Caco-2 (cell line): ENCODE data around the gene TNFSF4. TPM values are rescaled to one million over a fixed set of nuclear protein-coding genes. Genes with fewer than 3 reads are reported as not detected.

Experiments used
- BruUV-seq: library from RNA; stranded (reverse); fragments of 400-500 nt; replicated peaks from 2 replicates; lab custom pipeline; 2021; lab: Mats Ljungman, UMichigan
- CTCF ChIA-PET: fragments of 300-600 bp; sonication (Branson Sonifier 250); formaldehyde crosslinking; loops from one replicate; lab custom pipeline; 2022; ENCODE audit warnings: antibody characterized with exemption; lab: Charles Lee
- POLR2A ChIA-PET: fragments of 300-600 bp; sonication (Branson Sonifier 250); formaldehyde crosslinking; loops from one replicate; lab custom pipeline; 2022; ENCODE audit warnings: antibody characterized with exemption; lab: Charles Lee
- DNase-seq, 2 experiments: peaks; one replicate each; pipeline versions ENCODE4 v3.0.0 to v3.0.0-alpha.2; 2020 to 2022
- H3K27me3 ChIP-seq: replicated peaks from 2 replicates; pipeline ENCODE4 v1.6.0; 2011; ENCODE audit warnings: low read length; ENCODE audit not compliant: control insufficient read depth, insufficient read depth
- H3K36me3 ChIP-seq: 2 replicates; pipeline ENCODE4 v1.5.1; 2011; ENCODE audit warnings: low read length; ENCODE audit not compliant: control insufficient read depth, insufficient read depth
- H3K4me1 ChIP-seq: fragments of 250-450 bp; sonication (Bioruptor Pico); 2 replicates; pipeline ENCODE4 v1.5.1; 2020; ENCODE audit warnings: mild to moderate bottlenecking
- H3K4me3 ChIP-seq: 2 replicates; pipeline ENCODE4 v1.5.1; 2011; ENCODE audit warnings: low read depth, mild to moderate bottlenecking, control low read depth, low read length
- H3K9me3 ChIP-seq: fragments of 250-450 bp; sonication (Bioruptor Pico); 2 replicates; pipeline ENCODE4 v1.5.1; 2020; ENCODE audit warnings: mild to moderate bottlenecking, moderate library complexity
- H3K27ac Mint-ChIP-seq: one replicate; pipeline ENCODE4 v1.8.0; 2022; ENCODE audit warnings: mixed read lengths; ENCODE audit not compliant: unreplicated experiment
- H3K27me3 Mint-ChIP-seq: one replicate; pipeline ENCODE4 v1.8.0; 2022; ENCODE audit warnings: mixed read lengths; ENCODE audit not compliant: insufficient read depth, unreplicated experiment
- H3K36me3 Mint-ChIP-seq: one replicate; pipeline ENCODE4 v1.8.0; 2022; ENCODE audit warnings: mild to moderate bottlenecking, mixed read lengths; ENCODE audit not compliant: insufficient read depth, unreplicated experiment
- H3K4me1 Mint-ChIP-seq: one replicate; pipeline ENCODE4 v1.8.0; 2022; ENCODE audit warnings: low read depth, mixed read lengths; ENCODE audit not compliant: unreplicated experiment
- H3K4me3 Mint-ChIP-seq: one replicate; pipeline ENCODE4 v1.8.0; 2022; ENCODE audit warnings: mild to moderate bottlenecking, moderate library complexity, mixed read lengths; ENCODE audit not compliant: unreplicated experiment
- H3K9me3 Mint-ChIP-seq: one replicate; pipeline ENCODE4 v1.8.0; 2022; ENCODE audit warnings: mixed read lengths; ENCODE audit not compliant: unreplicated experiment
- CTCF ChIP-seq, 2 experiments: fragments of 200-600 bp in 1 of 2; IDR thresholded peaks; 1 replicate in 1 of 2; 2 replicates in 1 of 2; pipeline versions ENCODE4 v1.5.1 to v1.8.0; 2011 to 2022; ENCODE audit warnings: antibody characterized with exemption in 1 of 2, control low read depth in 1 of 2, inconsistent platforms in 1 of 2, low read depth in 1 of 2, low read length in 1 of 2, mild to moderate bottlenecking in 1 of 2, moderate library complexity in 1 of 2; ENCODE audit not compliant: insufficient read depth in 1 of 2, severe bottlenecking in 1 of 2, unreplicated experiment in 1 of 2
- intact Hi-C: fragments of 100-400 bp; cut with micrococcal nuclease; formaldehyde crosslinking; loops from one replicate; pipeline ENCODE4 v1.10.0; 2022; ENCODE audit not compliant: unreplicated experiment
- total RNA-seq: library from RNA; stranded (reverse); gene quantifications from 2 replicates; pipeline ENCODE4 v1.2.3, GENCODE V29; 2022

The TNFSF4 gene
- total RNA-seq, 1 experiment from 2014 or later, result 1.3 TPM

DNA sequence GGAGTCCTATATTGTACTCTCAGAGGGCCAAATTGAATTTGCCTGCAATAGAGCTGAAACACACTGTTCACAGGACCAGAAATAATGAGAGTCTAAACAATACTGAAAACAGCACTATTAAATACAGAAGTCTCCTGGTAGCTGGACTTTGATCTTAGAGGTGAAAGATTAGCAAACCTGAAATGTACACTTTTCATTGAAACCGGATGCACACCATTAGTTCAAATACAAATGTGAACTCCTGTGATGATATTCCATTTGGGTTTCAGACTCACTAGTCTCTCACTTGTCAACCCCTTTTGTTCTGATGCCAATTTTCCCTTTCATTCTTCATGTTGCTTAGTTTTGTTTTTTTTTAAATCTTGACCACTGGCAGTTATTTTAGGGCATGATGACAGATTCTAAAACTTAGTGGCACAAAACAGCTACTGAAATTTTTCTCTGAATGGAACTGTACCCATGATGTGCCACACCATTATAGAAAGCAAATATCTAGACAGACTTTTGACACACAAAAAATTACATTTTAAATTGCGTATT is 5.9 kb upstream of the TNFSF4 start:
- Histone ChIP-seq H3K4me1 (peaks cover 17% of the 10 kb centered on the region), H3K27me3 (no peaks in the 10 kb centered on the region), H3K36me3 (no peaks in the 10 kb centered on the region), H3K9me3 (no peaks in the 10 kb centered on the region), H3K4me3 (no peak overlapping the region)
- no peak overlapping the region for H3K27ac Mint-ChIP-seq
- H3K27me3 Mint-ChIP-seq, result no peaks in the 10 kb centered on the region
- TF ChIP-seq CTCF (IDR thresholded peaks at IDR 0.05; ENCODE audit: insufficient read depth in 1 of 2, low read depth in 1 of 2, low read length in 1 of 2, severe bottlenecking in 1 of 2, unreplicated experiment in 1 of 2), result no peak
- no peak for DNase-seq
- ChIA-PET POLR2A (no interaction called here), CTCF (no interaction called here)
- no peak overlapping the region for H3K4me3 Mint-ChIP-seq
- no peaks in the 10 kb centered on the region for H3K36me3 Mint-ChIP-seq
- H3K4me1 Mint-ChIP-seq, result peaks cover 11% of the 10 kb centered on the region
- no TSS peak for BruUV-seq
- H3K9me3 Mint-ChIP-seq, result no peaks in the 10 kb centered on the region
- intact Hi-C loops, result no loop called here

GRCh38 chr1:173210716-173211231 is 3.6 kb upstream of the TNFSF4 start:
- intact Hi-C loops, result no loop called here
- no peak overlapping the region for H3K4me3 ChIP-seq
- Mint-ChIP-seq H3K9me3 (no peaks in the 10 kb centered on the region), H3K36me3 (no peaks in the 10 kb centered on the region), H3K27me3 (no peaks in the 10 kb centered on the region), H3K4me1 (peaks cover 11% of the 10 kb centered on the region), H3K4me3 (no peak overlapping the region), H3K27ac (no peak overlapping the region)
- DNase-seq, result no peak
- TF ChIP-seq CTCF (IDR thresholded peaks at IDR 0.05; ENCODE audit: insufficient read depth in 1 of 2, low read depth in 1 of 2, low read length in 1 of 2, severe bottlenecking in 1 of 2, unreplicated experiment in 1 of 2), result no peak
- POLR2A ChIA-PET, result no interaction called here
- no peaks in the 10 kb centered on the region for H3K36me3 ChIP-seq
- no peaks in the 10 kb centered on the region for H3K27me3 ChIP-seq
- no peaks in the 10 kb centered on the region for H3K9me3 ChIP-seq
- H3K4me1 ChIP-seq, result peaks cover 17% of the 10 kb centered on the region
- CTCF ChIA-PET, result interaction anchor here (0.9 kb wide), 1 partner anchor 44 kb away, joined by 3 read pairs; no protein-coding TSS in a partner anchor
- BruUV-seq, result no TSS peak

GRCh38 chr1:173210283-173210682 is 3.2 kb upstream of the TNFSF4 start:
- Histone ChIP-seq H3K4me3 (no peak overlapping the region), H3K27me3 (no peaks in the 10 kb centered on the region), H3K36me3 (no peaks in the 10 kb centered on the region), H3K9me3 (no peaks in the 10 kb centered on the region), H3K4me1 (peaks cover 17% of the 10 kb centered on the region)
- Mint-ChIP-seq H3K9me3 (no peaks in the 10 kb centered on the region), H3K27me3 (no peaks in the 10 kb centered on the region), H3K27ac (peak overlapping the region; percentile 10), H3K36me3 (no peaks in the 10 kb centered on the region), H3K4me1 (peaks cover 11% of the 10 kb centered on the region), H3K4me3 (no peak overlapping the region)
- no peak for DNase-seq
- POLR2A ChIA-PET, result no interaction called here
- CTCF ChIA-PET, result interaction anchor here (0.9 kb wide), 1 partner anchor 45 kb away, joined by 3 read pairs; no protein-coding TSS in a partner anchor
- no TSS peak for BruUV-seq
- TF ChIP-seq CTCF (IDR thresholded peaks at IDR 0.05; ENCODE audit: insufficient read depth in 1 of 2, low read depth in 1 of 2, low read length in 1 of 2, severe bottlenecking in 1 of 2, unreplicated experiment in 1 of 2), result no peak
- intact Hi-C loops, result no loop called here
